ENCODE measurements around the gene LRP5.

DNA sequence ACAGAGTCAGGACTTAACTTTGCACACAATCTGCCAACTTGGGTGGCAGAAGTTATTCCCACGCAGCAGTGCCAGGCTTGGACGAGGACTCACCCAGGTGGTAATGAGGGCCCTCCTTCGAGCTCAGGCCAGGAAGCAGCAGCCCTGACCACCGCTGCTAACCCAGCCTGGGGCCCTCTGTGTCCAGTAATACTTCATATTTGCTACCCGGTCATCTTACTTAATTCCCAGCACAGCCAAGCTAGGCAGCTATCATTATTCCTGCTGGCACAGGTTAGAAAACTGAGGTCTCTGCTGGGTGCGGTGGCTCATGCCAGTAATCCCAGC lies 15.4 kb upstream of the LRP5 start:
- TF ChIP-seq, protein P1, sequence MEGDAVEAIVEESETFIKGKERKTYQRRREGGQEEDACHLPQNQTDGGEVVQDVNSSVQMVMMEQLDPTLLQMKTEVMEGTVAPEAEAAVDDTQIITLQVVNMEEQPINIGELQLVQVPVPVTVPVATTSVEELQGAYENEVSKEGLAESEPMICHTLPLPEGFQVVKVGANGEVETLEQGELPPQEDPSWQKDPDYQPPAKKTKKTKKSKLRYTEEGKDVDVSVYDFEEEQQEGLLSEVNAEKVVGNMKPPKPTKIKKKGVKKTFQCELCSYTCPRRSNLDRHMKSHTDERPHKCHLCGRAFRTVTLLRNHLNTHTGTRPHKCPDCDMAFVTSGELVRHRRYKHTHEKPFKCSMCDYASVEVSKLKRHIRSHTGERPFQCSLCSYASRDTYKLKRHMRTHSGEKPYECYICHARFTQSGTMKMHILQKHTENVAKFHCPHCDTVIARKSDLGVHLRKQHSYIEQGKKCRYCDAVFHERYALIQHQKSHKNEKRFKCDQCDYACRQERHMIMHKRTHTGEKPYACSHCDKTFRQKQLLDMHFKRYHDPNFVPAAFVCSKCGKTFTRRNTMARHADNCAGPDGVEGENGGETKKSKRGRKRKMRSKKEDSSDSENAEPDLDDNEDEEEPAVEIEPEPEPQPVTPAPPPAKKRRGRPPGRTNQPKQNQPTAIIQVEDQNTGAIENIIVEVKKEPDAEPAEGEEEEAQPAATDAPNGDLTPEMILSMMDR (IDR thresholded peaks at IDR 0.05) = no peak
- no peak for TF ChIP-seq POLR2A (IDR thresholded peaks at IDR 0.05)
- no peak for TF ChIP-seq POLR2AphosphoS5 (IDR thresholded peaks at IDR 0.05; ENCODE audit: insufficient read depth in 1 of 2, low read depth in 1 of 2)

Data from vagina (tissue), 2 donors.